ENCODE data around the gene NAPA.

DNA sequence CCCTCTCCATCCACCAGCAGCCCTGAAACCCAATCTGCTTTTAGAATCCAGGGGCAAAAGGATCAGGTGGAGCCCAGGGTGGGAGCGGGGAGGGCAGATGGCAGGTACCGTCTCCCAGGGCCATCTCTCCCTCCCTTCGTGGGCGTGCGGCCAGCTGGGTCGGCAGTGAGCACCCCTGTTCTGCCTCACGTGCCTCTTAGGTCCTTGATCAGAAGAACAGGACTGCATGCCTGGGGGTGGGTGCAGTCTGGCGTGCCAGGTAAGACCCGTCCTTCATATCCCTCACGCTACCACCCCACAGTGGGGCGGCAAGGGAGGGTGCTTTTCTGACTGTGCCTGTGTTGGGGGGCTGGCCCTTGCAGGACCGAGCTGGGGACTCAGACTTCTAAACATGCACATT is 45.1 kb downstream of the NAPA start:
- TF ChIP-seq, protein P1, sequence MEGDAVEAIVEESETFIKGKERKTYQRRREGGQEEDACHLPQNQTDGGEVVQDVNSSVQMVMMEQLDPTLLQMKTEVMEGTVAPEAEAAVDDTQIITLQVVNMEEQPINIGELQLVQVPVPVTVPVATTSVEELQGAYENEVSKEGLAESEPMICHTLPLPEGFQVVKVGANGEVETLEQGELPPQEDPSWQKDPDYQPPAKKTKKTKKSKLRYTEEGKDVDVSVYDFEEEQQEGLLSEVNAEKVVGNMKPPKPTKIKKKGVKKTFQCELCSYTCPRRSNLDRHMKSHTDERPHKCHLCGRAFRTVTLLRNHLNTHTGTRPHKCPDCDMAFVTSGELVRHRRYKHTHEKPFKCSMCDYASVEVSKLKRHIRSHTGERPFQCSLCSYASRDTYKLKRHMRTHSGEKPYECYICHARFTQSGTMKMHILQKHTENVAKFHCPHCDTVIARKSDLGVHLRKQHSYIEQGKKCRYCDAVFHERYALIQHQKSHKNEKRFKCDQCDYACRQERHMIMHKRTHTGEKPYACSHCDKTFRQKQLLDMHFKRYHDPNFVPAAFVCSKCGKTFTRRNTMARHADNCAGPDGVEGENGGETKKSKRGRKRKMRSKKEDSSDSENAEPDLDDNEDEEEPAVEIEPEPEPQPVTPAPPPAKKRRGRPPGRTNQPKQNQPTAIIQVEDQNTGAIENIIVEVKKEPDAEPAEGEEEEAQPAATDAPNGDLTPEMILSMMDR (IDR thresholded peaks at IDR 0.05): no peak
- TF ChIP-seq POLR2A (IDR thresholded peaks at IDR 0.05): no peak
- no peak for TF ChIP-seq POLR2AphosphoS5 (IDR thresholded peaks at IDR 0.05)
- no peak for TF ChIP-seq EP300 (IDR thresholded peaks at IDR 0.05)

All from stomach (tissue), 4 donors.